Measurements from ENCODE around the gene PDE5A.
"Not testable (repeated sequence)": the region's sequence is repeated elsewhere in the genome, so short reads cannot be mapped to it uniquely, and the experiment has no call there.

Gene PDE5A

DNA sequence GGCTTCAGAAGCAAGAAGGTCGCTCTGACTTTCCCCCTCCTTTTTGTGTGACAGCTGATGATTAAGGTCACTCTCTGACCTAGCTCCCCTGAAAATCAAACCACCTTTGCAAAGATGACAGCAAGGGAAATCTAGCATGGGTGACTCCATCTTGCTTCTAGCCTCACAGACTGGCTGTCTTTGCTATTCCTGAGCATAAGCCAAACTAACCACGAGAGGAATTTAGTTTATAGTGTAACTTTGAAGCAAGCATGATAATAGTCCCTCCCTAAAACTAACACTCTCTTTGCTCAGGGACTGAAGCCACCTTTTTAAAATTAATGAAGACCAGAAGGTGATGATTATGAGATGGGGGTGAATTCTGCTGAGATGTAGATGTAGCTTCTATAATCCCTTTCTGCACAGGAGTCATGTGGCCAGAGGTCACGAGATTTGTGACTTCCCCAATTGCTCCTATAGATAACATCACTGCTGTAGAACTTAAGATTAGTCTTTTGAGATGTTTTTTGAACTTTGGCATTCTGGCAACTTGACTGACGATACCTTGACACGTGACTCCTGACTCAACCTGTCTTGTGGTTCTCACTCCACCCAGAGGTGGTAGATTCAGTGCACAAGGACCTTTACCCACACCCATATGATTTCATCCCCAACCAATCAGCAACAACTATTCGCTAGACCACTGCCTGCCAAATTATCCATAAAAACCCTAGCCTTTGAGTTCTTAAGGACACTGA, 14.9 kb upstream of the PDE5A start:
- TF ChIP-seq, protein P1, sequence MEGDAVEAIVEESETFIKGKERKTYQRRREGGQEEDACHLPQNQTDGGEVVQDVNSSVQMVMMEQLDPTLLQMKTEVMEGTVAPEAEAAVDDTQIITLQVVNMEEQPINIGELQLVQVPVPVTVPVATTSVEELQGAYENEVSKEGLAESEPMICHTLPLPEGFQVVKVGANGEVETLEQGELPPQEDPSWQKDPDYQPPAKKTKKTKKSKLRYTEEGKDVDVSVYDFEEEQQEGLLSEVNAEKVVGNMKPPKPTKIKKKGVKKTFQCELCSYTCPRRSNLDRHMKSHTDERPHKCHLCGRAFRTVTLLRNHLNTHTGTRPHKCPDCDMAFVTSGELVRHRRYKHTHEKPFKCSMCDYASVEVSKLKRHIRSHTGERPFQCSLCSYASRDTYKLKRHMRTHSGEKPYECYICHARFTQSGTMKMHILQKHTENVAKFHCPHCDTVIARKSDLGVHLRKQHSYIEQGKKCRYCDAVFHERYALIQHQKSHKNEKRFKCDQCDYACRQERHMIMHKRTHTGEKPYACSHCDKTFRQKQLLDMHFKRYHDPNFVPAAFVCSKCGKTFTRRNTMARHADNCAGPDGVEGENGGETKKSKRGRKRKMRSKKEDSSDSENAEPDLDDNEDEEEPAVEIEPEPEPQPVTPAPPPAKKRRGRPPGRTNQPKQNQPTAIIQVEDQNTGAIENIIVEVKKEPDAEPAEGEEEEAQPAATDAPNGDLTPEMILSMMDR (conservative IDR thresholded peaks at IDR 0.05), result no peak
- H3K27ac ChIP-seq, result no peak overlapping the region

DNA sequence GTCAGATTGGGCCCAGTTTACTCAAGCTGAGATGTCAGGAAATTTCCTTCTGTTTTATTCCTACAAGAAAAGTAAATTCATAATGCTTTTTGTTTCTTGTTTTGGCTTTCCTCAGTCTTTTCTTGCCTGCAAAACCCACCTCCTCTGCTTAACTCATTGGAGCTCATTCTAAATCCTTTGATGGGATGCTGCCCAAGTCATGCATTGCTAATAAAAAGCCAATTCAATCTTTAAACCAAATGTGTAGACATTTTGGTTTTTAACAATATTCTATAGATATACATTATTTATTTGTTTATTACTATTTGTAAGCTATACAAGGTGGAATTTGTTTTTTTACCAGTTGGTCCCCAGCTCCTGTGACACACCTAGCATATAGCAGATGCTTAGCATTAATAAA, 13.2 kb upstream of the PDE5A start:
- TF ChIP-seq, protein P1 (conservative IDR thresholded peaks at IDR 0.05), result no peak
- no peak overlapping the region for H3K27ac ChIP-seq

DNA sequence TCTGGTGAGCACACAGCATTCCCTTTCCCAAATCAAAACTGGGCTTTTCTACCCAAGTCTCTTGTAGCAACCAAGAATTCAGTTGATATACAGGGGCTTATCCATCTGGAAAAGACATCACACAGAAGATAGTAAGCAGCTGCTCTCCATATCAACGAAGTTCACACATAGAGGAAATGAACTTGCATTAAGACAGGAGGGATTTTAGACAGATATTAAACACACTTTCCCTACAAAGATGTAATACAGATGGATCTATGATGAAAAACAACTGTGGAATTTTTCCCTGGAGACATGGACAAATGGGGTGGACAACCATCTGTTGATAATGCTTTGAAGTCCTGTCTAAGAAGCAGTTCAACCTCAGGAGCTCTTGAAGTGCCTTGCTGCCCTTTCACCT, 9.8 kb upstream of the PDE5A start:
- no peak overlapping the region for H3K27ac ChIP-seq
- TF ChIP-seq, protein P1 (conservative IDR thresholded peaks at IDR 0.05), result no peak

DNA sequence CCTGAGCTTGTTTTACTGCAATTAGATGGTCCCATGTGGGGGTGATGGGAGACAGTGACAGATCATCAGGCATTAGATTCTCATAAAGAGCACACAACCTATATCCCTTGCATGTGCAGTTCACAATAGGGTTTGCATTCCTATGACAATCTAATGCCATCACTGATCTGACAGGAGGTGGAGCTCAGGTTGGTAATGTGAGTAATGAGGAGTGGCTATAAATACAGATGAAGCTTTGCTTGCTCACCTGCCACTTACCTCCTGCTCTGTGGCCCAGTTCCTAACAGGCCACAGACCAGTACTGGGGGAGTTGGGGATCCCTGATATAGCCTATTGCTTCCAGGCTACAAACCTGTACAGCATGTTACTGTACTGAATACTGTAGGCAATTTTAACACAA, 8.2 kb upstream of the PDE5A start:
- H3K27ac ChIP-seq, result not testable (repeated sequence)

DNA sequence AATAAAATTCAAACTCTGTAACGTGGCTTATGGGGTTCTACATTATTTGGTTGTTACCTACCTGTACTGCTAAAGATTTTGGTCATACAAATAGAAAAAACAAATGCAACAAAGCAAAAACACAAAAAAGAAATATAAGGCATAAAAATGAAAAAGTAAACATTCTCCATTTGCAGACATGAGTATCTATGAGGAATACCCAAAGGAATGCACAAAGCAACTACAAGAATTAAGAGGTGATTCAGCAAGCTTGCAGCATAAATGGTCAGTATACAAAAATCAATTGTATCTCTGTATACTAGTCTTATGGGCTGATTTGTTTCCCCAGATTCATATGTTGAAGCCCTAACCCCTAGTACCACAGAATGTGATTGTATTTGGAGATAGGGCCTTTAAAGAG, 3.6 kb upstream of the PDE5A start:
- TF ChIP-seq, protein P1 (conservative IDR thresholded peaks at IDR 0.05), result no peak
- no peak overlapping the region for H3K27ac ChIP-seq

DNA sequence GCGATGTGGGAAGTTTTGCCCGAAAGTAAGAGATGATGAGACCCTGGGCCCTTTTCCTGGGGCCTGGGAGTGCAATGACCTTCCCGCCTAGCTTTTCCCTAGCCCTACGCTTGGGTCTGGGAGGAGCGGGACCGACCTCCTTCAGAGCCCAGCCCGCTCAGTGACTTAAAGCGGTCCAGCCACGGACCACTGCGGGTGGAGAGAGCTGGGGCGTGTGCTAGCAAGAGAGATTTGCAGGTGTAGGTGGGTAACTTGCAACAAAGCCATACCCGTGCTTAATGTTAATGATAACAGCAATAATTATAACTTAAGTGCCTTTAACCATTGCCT, 503 bp upstream of the PDE5A start:
- no peak overlapping the region for H3K27ac ChIP-seq
- TF ChIP-seq, protein P1 (conservative IDR thresholded peaks at IDR 0.05), result peak; percentile 62

DNA sequence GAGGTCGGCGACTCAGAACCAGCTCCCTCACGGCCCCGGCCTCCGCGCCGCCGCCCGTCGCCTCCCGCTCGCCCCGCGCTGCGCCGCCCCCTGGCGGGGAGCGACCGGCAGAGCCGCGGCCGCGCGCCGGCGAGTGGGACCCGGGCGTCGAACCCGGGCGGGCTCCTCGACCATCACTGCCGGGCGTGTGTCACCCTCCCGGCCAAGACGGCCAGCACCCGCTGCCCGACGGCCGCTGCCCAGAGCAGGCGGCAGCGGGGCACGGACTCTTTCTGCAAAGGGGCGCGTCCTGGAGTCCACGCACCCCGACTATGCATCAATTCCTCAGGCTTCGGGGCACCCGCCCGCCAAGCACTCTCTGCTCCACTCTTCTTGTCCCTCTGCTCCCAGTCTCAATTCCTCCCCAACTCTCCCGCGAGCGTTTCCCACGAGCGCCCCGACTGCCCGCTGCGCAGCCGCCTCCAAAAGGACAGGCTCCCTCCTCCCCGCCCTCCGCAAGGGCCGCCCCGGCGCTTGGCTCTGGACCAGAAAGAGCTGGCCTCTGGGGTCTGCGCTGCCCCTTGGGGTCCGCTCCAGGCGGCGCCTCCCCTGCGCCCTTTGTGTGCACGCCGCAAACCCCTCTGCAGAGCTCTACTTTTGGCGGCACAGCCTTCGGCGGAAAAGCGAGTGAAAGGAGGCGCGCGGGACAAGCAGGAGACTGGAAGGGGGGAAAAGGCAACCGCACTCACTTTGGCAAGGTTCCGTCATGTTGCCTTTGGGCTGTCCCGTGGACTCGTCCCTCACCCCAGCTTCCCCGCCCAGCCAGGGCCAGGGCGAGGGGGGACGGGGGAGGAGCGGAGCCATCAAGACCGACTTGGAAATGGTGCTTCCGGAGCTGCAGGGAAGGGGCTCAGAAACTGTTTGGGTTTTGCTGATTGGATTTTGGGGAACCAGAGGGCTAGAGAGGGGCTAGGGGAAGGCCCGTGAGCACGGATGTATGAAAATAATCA, 1.0 kb downstream of the PDE5A start:
- H3K27ac ChIP-seq, result no peak overlapping the region

More for the DNA sequence above, 1.0 kb downstream of the PDE5A start:
- TF ChIP-seq, protein P1 (conservative IDR thresholded peaks at IDR 0.05), result peak; percentile 93

All from VCaP (cell line).